ENCODE data around the gene FN1. TPM values are rescaled to one million over a fixed set of nuclear protein-coding genes. Genes with fewer than 3 reads are reported as not detected.

Gene FN1
- total and polyA plus RNA-seq, 7 donors: 16.0 to 64.3 (median 40.3) TPM

DNA sequence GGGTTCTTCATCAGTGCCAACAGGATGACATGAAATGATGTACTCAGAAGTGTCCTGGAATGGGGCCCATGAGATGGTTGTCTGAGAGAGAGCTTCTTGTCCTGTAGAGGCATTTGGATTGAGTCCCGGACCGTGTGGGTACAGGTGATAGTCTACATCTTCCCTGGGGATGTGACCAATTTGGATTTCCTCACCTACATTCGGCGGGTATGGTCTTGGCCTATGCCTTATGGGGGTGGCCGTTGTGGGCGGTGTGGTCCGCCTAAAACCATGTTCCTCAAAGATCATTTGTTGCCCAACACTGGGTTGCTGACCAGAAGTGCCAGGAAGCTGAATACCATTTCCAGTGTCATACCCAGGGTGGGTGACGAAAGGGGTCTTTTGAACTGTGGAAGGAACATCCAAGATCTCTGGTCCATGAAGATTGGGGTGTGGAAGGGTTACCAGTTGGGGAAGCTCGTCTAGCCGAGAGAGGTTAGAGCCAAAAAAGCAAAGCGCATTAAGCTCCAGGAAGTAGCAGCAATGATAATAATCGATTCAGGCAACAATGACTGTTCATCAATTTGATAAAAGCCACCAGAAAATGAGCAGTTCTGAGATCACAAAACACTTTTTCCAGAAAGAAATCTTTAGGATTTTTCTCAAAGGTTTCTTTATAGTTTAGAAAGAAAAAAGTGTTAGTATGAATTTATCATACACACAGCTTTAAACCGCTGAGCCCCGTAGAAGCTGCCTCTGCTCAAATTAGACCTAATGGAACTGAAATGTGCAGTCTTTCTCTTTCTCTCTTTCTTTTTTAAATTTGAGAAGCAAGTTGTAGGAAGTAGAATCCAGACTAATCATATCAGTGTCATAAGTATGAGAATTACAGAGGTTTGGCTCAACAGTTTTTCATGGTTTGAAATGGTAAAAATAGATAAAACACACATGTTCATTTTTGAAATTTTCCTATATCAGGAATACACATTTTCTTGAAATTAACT is 63.7 kb downstream of the FN1 start:
- no peak for ATAC-seq
- H3K27me3 ChIP-seq (ENCODE audit: insufficient read depth in 3 of 3, low read length in 2 of 3): no peaks in the 10 kb centered on the region
- no peak overlapping the region for H3K27ac ChIP-seq
- intact Hi-C loops (cut with DNase I): no loop called here
- no peaks in the 10 kb centered on the region for H3K4me1 ChIP-seq
- 89 to 93% (median 90%) methylated on average over 14 of the region's 14 CpGs for WGBS, 3 donors
- no peak for DNase-seq
- peaks cover 0 to 62% of the 10 kb centered on the region in 2 donors for H3K36me3 ChIP-seq (ENCODE audit: insufficient read depth in 1 of 2, low read depth in 1 of 2)
- no peaks in the 10 kb centered on the region for H3K9me3 ChIP-seq
- TF ChIP-seq, protein P1, sequence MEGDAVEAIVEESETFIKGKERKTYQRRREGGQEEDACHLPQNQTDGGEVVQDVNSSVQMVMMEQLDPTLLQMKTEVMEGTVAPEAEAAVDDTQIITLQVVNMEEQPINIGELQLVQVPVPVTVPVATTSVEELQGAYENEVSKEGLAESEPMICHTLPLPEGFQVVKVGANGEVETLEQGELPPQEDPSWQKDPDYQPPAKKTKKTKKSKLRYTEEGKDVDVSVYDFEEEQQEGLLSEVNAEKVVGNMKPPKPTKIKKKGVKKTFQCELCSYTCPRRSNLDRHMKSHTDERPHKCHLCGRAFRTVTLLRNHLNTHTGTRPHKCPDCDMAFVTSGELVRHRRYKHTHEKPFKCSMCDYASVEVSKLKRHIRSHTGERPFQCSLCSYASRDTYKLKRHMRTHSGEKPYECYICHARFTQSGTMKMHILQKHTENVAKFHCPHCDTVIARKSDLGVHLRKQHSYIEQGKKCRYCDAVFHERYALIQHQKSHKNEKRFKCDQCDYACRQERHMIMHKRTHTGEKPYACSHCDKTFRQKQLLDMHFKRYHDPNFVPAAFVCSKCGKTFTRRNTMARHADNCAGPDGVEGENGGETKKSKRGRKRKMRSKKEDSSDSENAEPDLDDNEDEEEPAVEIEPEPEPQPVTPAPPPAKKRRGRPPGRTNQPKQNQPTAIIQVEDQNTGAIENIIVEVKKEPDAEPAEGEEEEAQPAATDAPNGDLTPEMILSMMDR (IDR thresholded peaks at IDR 0.05): no peak
- H3K4me3 ChIP-seq: no peak overlapping the region

- TF ChIP-seq, protein P1 (IDR thresholded peaks at IDR 0.05): no peak
- H3K9me3 ChIP-seq: no peaks in the 10 kb centered on the region
- no peaks in the 10 kb centered on the region for H3K4me1 ChIP-seq
- ATAC-seq: no peak
- 78 to 85% (median 83%) methylated on average over 14 of the region's 14 CpGs for WGBS, 3 donors
- H3K36me3 ChIP-seq (ENCODE audit: insufficient read depth in 1 of 2, low read depth in 1 of 2): peaks cover 0 to 60% of the 10 kb centered on the region in 2 donors
- H3K27me3 ChIP-seq (ENCODE audit: insufficient read depth in 3 of 3, low read length in 2 of 3): no peaks in the 10 kb centered on the region
- no peak overlapping the region for H3K27ac ChIP-seq
- H3K4me3 ChIP-seq: no peak overlapping the region
- no peak for DNase-seq
- intact Hi-C loops (cut with DNase I): no loop called here
Observed at GRCh38 chr2:215370112-215370965, 65.5 kb downstream of the FN1 start.

GRCh38 chr2:215369181-215369760 is 66.6 kb downstream of the FN1 start:
- no peak overlapping the region for H3K4me3 ChIP-seq
- no peaks in the 10 kb centered on the region for H3K9me3 ChIP-seq
- DNase-seq (no peak), ATAC-seq (no peak)
- no peaks in the 10 kb centered on the region for H3K27me3 ChIP-seq (ENCODE audit: insufficient read depth in 3 of 3, low read length in 2 of 3)
- H3K36me3 ChIP-seq (ENCODE audit: insufficient read depth in 1 of 2, low read depth in 1 of 2): peaks cover 0 to 60% of the 10 kb centered on the region in 2 donors
- no peaks in the 10 kb centered on the region for H3K4me1 ChIP-seq
- TF ChIP-seq, protein P1 (IDR thresholded peaks at IDR 0.05): no peak
- intact Hi-C loops (cut with DNase I): no loop called here
- no peak overlapping the region for H3K27ac ChIP-seq
- WGBS, 3 donors: 83 to 94% (median 85%) methylated on average over 3 of the region's 3 CpGs

DNA sequence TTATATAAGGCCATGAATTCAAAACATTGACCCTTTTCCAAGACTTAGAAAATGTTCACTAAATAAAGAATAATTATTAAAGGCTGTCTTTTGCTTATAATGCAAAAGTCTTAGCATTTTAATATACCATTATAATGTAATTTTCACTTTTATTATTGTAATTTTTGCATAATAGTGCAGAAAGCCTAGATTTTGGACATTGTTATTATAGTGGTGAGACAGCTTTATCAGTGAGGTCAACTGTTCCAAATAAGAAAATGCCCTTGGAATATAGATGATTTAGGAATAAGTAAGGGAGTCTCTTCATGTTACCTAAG is 67.4 kb downstream of the FN1 start:
- DNase-seq: no peak
- H3K9me3 ChIP-seq: no peaks in the 10 kb centered on the region
- no peak overlapping the region for H3K27ac ChIP-seq
- intact Hi-C loops (cut with DNase I): no loop called here
- H3K27me3 ChIP-seq (ENCODE audit: insufficient read depth in 3 of 3, low read length in 2 of 3): no peaks in the 10 kb centered on the region
- TF ChIP-seq, protein P1 (IDR thresholded peaks at IDR 0.05): no peak
- peaks cover 0 to 59% of the 10 kb centered on the region in 2 donors for H3K36me3 ChIP-seq (ENCODE audit: insufficient read depth in 1 of 2, low read depth in 1 of 2)
- H3K4me1 ChIP-seq: no peaks in the 10 kb centered on the region
- no peak overlapping the region for H3K4me3 ChIP-seq
- no peak for ATAC-seq
